ENCODE measurements around the gene SOCS2. TPM values are rescaled to one million over a fixed set of nuclear protein-coding genes. Genes with fewer than 3 reads are reported as not detected.

SOCS2 gene
- polyA plus RNA-seq, 1 donor (not counting 4 experiments of a cell fraction or from before 2014, with no cell fraction given), result 15.0 TPM

GRCh38 chr12:93592641-93593406, 20.3 kb downstream of the SOCS2 start:
- peaks cover 3% of the 10 kb centered on the region for H3K4me1 ChIP-seq (ENCODE audit: control insufficient read depth, extremely low read depth, insufficient read depth, low read length)
- dilution Hi-C loops (cut with MboI; ENCODE audit: extremely low pct_ligation_motif_present, low sequenced_read_pairs), result no loop called here
- no peak overlapping the region for H3K27ac ChIP-seq (ENCODE audit: control insufficient read depth, insufficient read depth, low read length)
- H3K9me1 ChIP-seq (ENCODE audit: control insufficient read depth, extremely low read depth, insufficient read depth, low read length), result no peaks in the 10 kb centered on the region
- H3K9ac ChIP-seq (ENCODE audit: control insufficient read depth, extremely low read depth, insufficient read depth, low read length), result no peak overlapping the region
- no peak for TF ChIP-seq CTCF (optimal IDR thresholded peaks at IDR 0.05 in 1 of 3, IDR thresholded peaks at IDR 0.05 in 1 of 3, conservative IDR thresholded peaks at IDR 0.05 in 1 of 3; ENCODE audit: extremely low read depth in 1 of 3, insufficient read depth in 2 of 3, low read length in 3 of 3)
- TF ChIP-seq EZH2 (IDR thresholded peaks at IDR 0.05; ENCODE audit: low read length), result no peak
- no peaks in the 10 kb centered on the region for H3K9me3 ChIP-seq (ENCODE audit: control insufficient read depth, low read depth, low read length)
- H3K27me3 ChIP-seq (ENCODE audit: control insufficient read depth, extremely low read depth, insufficient read depth, low read length), result no peaks in the 10 kb centered on the region
- FAIRE-seq (no peak), DNase-seq (ENCODE audit: low read depth, low spot score) (no peak)
- no peak overlapping the region for H3K4me2 ChIP-seq (ENCODE audit: control insufficient read depth, extremely low read depth, insufficient read depth, low read depth, low read length)
- no peak overlapping the region for H3K4me3 ChIP-seq (ENCODE audit: control insufficient read depth in 2 of 3, extremely low read depth in 1 of 3, insufficient read depth in 2 of 3, low read depth in 1 of 3, low read length in 3 of 3)
- H2AFZ ChIP-seq (ENCODE audit: control insufficient read depth, low read length), result no peak overlapping the region
- no peaks in the 10 kb centered on the region for H3K79me2 ChIP-seq (ENCODE audit: control insufficient read depth, insufficient read depth, low read length)
- H3K36me3 ChIP-seq (ENCODE audit: control insufficient read depth in 2 of 2, extremely low read depth in 1 of 2, insufficient read depth in 2 of 2, low read length in 2 of 2), result no peaks in the 10 kb centered on the region
- H4K20me1 ChIP-seq (ENCODE audit: control insufficient read depth, extremely low read depth, insufficient read depth, low read length), result no peaks in the 10 kb centered on the region

- no peak overlapping the region for H2AFZ ChIP-seq (ENCODE audit: control insufficient read depth, low read length)
- no peak overlapping the region for H3K4me3 ChIP-seq (ENCODE audit: control insufficient read depth in 2 of 3, extremely low read depth in 1 of 3, insufficient read depth in 2 of 3, low read depth in 1 of 3, low read length in 3 of 3)
- no peak for FAIRE-seq
- dilution Hi-C loops (cut with MboI; ENCODE audit: extremely low pct_ligation_motif_present, low sequenced_read_pairs), result no loop called here
- H3K9me3 ChIP-seq (ENCODE audit: control insufficient read depth, low read depth, low read length), result no peaks in the 10 kb centered on the region
- H3K9me1 ChIP-seq (ENCODE audit: control insufficient read depth, extremely low read depth, insufficient read depth, low read length), result no peaks in the 10 kb centered on the region
- DNase-seq (ENCODE audit: low read depth, low spot score), result no peak
- H3K27ac ChIP-seq (ENCODE audit: control insufficient read depth, insufficient read depth, low read length), result no peak overlapping the region
- H3K9ac ChIP-seq (ENCODE audit: control insufficient read depth, extremely low read depth, insufficient read depth, low read length), result no peak overlapping the region
- H3K36me3 ChIP-seq (ENCODE audit: control insufficient read depth in 2 of 2, extremely low read depth in 1 of 2, insufficient read depth in 2 of 2, low read length in 2 of 2), result no peaks in the 10 kb centered on the region
- peaks cover 2% of the 10 kb centered on the region for H3K4me1 ChIP-seq (ENCODE audit: control insufficient read depth, extremely low read depth, insufficient read depth, low read length)
- TF ChIP-seq EZH2 (IDR thresholded peaks at IDR 0.05; ENCODE audit: low read length) (no peak), CTCF (optimal IDR thresholded peaks at IDR 0.05 in 1 of 3, IDR thresholded peaks at IDR 0.05 in 1 of 3, conservative IDR thresholded peaks at IDR 0.05 in 1 of 3; ENCODE audit: extremely low read depth in 1 of 3, insufficient read depth in 2 of 3, low read length in 3 of 3) (no peak)
- no peak overlapping the region for H3K4me2 ChIP-seq (ENCODE audit: control insufficient read depth, extremely low read depth, insufficient read depth, low read depth, low read length)
- H3K27me3 ChIP-seq (ENCODE audit: control insufficient read depth, extremely low read depth, insufficient read depth, low read length), result no peaks in the 10 kb centered on the region
- no peaks in the 10 kb centered on the region for H3K79me2 ChIP-seq (ENCODE audit: control insufficient read depth, insufficient read depth, low read length)
- H4K20me1 ChIP-seq (ENCODE audit: control insufficient read depth, extremely low read depth, insufficient read depth, low read length), result no peaks in the 10 kb centered on the region
Measured at GRCh38 chr12:93593843-93594242, 21.4 kb downstream of the SOCS2 start.

Data from keratinocyte (primary cell).